Small intestine (tissue), 7 donors: ENCODE measurements around the gene AQP3. TPM values are rescaled to one million over a fixed set of nuclear protein-coding genes. Genes with fewer than 3 reads are reported as not detected.
A peak's percentile ranks its signal among the peaks of the same experiment; 100 is the strongest.
"Not testable (repeated sequence)": the region's sequence is repeated elsewhere in the genome, so short reads cannot be mapped to it uniquely, and the experiment has no call there.

Source experiments
- DNase-seq, 2 donors: peaks; one replicate each; pipeline versions ENCODE4 v3.0.0 to v3.0.0-alpha.2; 2013
- FAIRE-seq: peaks from 2 replicates; lab custom pipeline; 2012; peaks lifted over from hg19 to GRCh38; lab: Jason Lieb, UNC
- H3K27ac ChIP-seq, 3 donors: one replicate each; pipeline ENCODE4 v1.5.1; 2013; ENCODE audit warnings: low read length in 2 of 3, mild to moderate bottlenecking in 2 of 3, control low read depth in 1 of 3, inconsistent platforms in 1 of 3, low read depth in 1 of 3, moderate library complexity in 1 of 3
- H3K27me3 ChIP-seq, 3 donors: one replicate each; pipeline ENCODE4 v1.6.1; 2013; ENCODE audit warnings: low read length in 3 of 3, inconsistent platforms in 1 of 3; ENCODE audit not compliant: control insufficient read depth in 3 of 3, insufficient read depth in 3 of 3
- H3K36me3 ChIP-seq, 3 donors: one replicate each; pipeline ENCODE4 v1.6.1; 2013; ENCODE audit warnings: low read length in 3 of 3, inconsistent platforms in 1 of 3, low read depth in 1 of 3, mild to moderate bottlenecking in 1 of 3, moderate library complexity in 1 of 3; ENCODE audit not compliant: control insufficient read depth in 3 of 3, insufficient read depth in 2 of 3
- H3K4me1 ChIP-seq, 3 donors: one replicate each; pipeline ENCODE4 v1.6.1; 2013; ENCODE audit warnings: low read length in 2 of 3, inconsistent platforms in 1 of 3, low read depth in 1 of 3, mild to moderate bottlenecking in 1 of 3, moderate library complexity in 1 of 3; ENCODE audit not compliant: control insufficient read depth in 3 of 3, insufficient read depth in 2 of 3
- H3K4me3 ChIP-seq, 3 donors: one replicate each; pipeline ENCODE4 v1.5.1; 2013; ENCODE audit warnings: low read length in 3 of 3, control low read depth in 1 of 3, inconsistent platforms in 1 of 3, low read depth in 1 of 3, mild to moderate bottlenecking in 1 of 3, moderate library complexity in 1 of 3
- H3K9me3 ChIP-seq, 2 donors: one replicate each; pipeline ENCODE4 v1.6.1; 2013; ENCODE audit warnings: low read depth in 1 of 2, low read length in 1 of 2; ENCODE audit not compliant: control insufficient read depth in 2 of 2, insufficient read depth in 1 of 2
- WGBS, 3 donors: extraction: QIAGEN DNeasy Blood & Tissue Kit; methylation state at CpG; one replicate each; pipeline ENCODE4 v1.1.7; 2013; 5-methylcytosine and 5-hydroxymethylcytosine counted together
- polyA plus RNA-seq, 4 donors: library from polyadenylated mRNA; stranded (reverse) in 3 of 4; unstranded in 1 of 4; fragments of 200-250 nt in 3 of 4; fragments of 120-200 nt in 1 of 4; gene quantifications; one replicate each; pipeline versions ENCODE4 v1.2.1 to v1.2.3, GENCODE V29; 2013
- donor health status: healthy with polysubstance abuse.
- donor health status: control.
- donor health status: control.
- donor health status: Bipolar disorder and iron deficiency.
- donor health status: healthy.

AQP3 gene
- polyA plus RNA-seq, 4 donors = 36.6 to 173 (median 138) TPM

GRCh38 chr9:33414889-33415500, 32.4 kb downstream of the AQP3 start:
- H3K27ac ChIP-seq = peak overlapping the region in 2 of 3 donors; percentile 32 to 71
- 40 to 64% (median 45%) methylated on average over 11 to 13 of the region's 13 CpGs for WGBS, 3 donors
- H3K4me3 ChIP-seq = no peak overlapping the region
- DNase-seq (peak in 1 of 2 donors; percentile 20), FAIRE-seq (no peak)
- H3K9me3 ChIP-seq = no peaks in the 10 kb centered on the region
- peaks cover 0 to 21% (median 8%) of the 10 kb centered on the region in 3 donors for H3K4me1 ChIP-seq
- no peaks in the 10 kb centered on the region for H3K27me3 ChIP-seq
- H3K36me3 ChIP-seq = no peaks in the 10 kb centered on the region

DNA sequence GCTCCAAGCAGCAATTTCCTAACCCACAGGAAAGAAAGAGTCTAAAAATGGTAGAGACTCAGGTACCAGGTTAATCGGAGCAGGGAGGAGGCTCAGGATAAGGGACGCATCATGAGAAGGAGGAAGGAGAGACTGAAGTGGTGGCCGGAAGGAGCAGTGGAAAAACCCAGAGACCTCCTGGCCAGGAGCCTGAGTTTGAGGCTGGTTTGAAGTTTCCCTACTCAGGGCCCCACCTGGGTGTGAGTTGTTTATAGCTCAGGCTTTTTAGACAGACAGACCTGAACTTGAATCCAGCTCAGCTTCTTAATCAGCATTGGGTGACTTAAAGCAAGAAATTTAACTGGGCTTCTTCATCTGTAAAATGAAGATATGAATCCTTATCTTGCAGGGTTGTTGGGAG, 33.1 kb downstream of the AQP3 start:
- Histone ChIP-seq H3K9me3 (no peaks in the 10 kb centered on the region), H3K4me3 (no peak overlapping the region), H3K36me3 (no peaks in the 10 kb centered on the region), H3K4me1 (peaks cover 0 to 21% (median 8%) of the 10 kb centered on the region in 3 donors), H3K27ac (peak overlapping the region in 1 of 3 donors; percentile 32), H3K27me3 (no peaks in the 10 kb centered on the region)
- WGBS, 3 donors = 31 to 36% (median 33%) methylated on average over 3 of the region's 3 CpGs
- peak in 1 of 2 donors; percentile 8 for DNase-seq
- no peak for FAIRE-seq

DNA sequence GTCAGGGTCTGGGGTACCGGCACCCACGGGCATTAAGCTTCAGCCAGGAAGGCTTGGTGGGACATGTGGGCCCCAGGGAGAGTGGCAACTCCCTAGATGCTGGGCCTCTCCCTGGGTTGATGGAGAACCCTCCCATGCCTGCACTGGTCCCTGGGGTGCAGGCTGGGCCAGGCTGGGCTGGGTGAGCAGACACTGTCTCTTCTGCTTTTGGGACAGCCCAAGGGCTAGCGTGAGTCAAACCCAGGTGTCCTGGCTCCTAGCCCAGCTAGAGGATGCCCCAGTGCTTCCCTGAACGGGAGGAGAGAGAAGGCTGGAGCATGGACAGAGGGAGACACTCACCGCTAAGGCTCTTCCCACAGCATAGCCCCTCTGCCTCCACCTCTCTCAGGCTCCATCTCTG, 39.3 kb downstream of the AQP3 start:
- no peak overlapping the region for H3K4me3 ChIP-seq
- DNase-seq = no peak
- H3K4me1 ChIP-seq = peaks cover 0 to 7% (median 0%) of the 10 kb centered on the region in 3 donors
- no peaks in the 10 kb centered on the region for H3K9me3 ChIP-seq
- no peaks in the 10 kb centered on the region for H3K27me3 ChIP-seq
- 65 to 81% (median 78%) methylated on average over 5 of the region's 5 CpGs for WGBS, 3 donors
- H3K27ac ChIP-seq = no peak overlapping the region
- no peaks in the 10 kb centered on the region for H3K36me3 ChIP-seq
- FAIRE-seq = no peak

GRCh38 chr9:33407061-33407460, 40.3 kb downstream of the AQP3 start:
- WGBS, 3 donors = 81 to 95% (median 93%) methylated on average over 3 of the region's 3 CpGs

GRCh38 chr9:33404788-33405362, 42.5 kb downstream of the AQP3 start:
- Histone ChIP-seq H3K9me3 (no peaks in the 10 kb centered on the region), H3K36me3 (no peaks in the 10 kb centered on the region), H3K4me3 (no peak overlapping the region), H3K4me1 (peaks cover 0 to 10% (median 0%) of the 10 kb centered on the region in 3 donors), H3K27ac (no peak overlapping the region), H3K27me3 (no peaks in the 10 kb centered on the region)
- FAIRE-seq (no peak), DNase-seq (no peak)
- WGBS, 3 donors = 78 to 92% (median 91%) methylated on average over 4 of the region's 4 CpGs

More at GRCh38 chr9:33407061-33407460, 40.3 kb downstream of the AQP3 start:
- Histone ChIP-seq H3K4me3 (no peak overlapping the region), H3K4me1 (peaks cover 0 to 10% (median 0%) of the 10 kb centered on the region in 3 donors), H3K27me3 (no peaks in the 10 kb centered on the region), H3K9me3 (no peaks in the 10 kb centered on the region), H3K27ac (no peak overlapping the region), H3K36me3 (no peaks in the 10 kb centered on the region)
- FAIRE-seq (no peak), DNase-seq (no peak)

DNA sequence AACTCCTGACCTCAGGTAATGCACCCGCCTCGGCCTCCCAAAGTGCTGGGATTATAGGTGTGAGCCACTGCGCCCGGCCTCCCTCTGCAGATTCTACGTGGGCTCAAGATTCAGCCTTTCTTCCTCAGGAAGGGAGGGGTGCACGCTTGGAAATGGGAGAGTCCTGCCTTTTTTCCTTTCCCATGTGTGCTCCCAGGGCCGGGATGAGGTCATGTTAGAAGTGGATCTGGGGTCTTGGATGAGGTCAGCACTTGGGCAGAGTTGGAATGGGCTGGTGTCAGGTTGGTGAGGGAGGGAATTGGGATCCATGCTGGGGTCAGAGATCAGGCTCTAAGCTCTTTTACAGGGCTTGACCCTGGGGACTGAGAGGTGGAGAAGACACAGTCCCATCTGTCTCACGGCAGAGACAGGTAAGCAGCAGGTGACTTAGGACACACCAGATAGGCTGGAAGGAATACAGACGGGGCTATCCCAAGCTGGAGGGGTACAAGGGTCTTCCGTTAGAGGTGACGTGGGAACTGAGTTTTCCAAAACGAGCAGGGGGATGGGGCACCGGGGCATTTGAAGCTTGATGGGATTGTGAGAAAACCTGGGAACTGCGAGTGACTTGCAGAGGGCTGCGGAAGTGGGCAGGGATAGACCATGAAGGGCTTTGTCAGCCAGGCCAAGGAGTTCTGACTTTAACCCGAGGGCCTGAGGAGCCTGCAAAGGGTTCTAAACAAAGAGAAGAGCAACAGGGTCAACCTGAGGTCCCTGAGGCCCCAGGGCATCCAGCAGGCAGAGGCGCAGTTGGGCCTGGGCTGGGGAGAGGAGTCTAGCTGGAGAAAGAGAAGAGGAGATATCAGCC, 43.2 kb downstream of the AQP3 start:
- 77 to 83% (median 81%) methylated on average over 17 of the region's 17 CpGs for WGBS, 3 donors
- no peak for DNase-seq
- Histone ChIP-seq H3K27ac (no peak overlapping the region), H3K9me3 (no peaks in the 10 kb centered on the region), H3K4me3 (no peak overlapping the region), H3K27me3 (no peaks in the 10 kb centered on the region), H3K4me1 (peaks cover 0 to 10% (median 0%) of the 10 kb centered on the region in 3 donors), H3K36me3 (no peaks in the 10 kb centered on the region)
- FAIRE-seq = no peak

DNA sequence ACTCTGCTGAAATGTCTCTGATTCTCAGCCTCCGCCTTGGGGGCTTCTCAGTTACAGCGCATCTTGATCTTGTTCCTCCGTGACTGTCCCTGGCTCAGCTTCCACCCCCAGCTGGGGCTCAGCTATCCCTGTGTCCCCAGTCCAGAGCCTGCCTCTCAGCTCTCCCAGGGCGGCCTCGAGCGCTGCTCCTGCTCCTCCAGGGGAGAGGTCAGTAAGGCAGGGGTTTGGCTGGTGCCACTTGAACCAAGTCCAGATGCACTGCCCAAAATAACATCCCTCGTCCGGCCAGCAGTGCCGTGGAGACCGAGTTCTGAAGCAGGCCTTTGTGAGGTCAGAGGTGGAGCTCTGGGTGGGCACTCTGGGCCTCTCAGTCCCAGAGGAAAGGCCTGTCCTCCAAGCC, 45.0 kb downstream of the AQP3 start, which contains the start of gene AQP7:
TSS of gene AQP7 (minus strand) at position 198 of the 400 bp plus-strand sequence. CDS start 1,306 bp downstream, outside the sequence.
- H3K27me3 ChIP-seq, FAIRE-seq, H3K9me3 ChIP-seq, H3K36me3 ChIP-seq, H3K4me1 ChIP-seq, DNase-seq, H3K4me3 ChIP-seq, H3K27ac ChIP-seq: not testable (repeated sequence)
- 71 to 90% (median 80%) methylated on average over 7 to 10 of the region's 10 CpGs for WGBS, 3 donors

DNA sequence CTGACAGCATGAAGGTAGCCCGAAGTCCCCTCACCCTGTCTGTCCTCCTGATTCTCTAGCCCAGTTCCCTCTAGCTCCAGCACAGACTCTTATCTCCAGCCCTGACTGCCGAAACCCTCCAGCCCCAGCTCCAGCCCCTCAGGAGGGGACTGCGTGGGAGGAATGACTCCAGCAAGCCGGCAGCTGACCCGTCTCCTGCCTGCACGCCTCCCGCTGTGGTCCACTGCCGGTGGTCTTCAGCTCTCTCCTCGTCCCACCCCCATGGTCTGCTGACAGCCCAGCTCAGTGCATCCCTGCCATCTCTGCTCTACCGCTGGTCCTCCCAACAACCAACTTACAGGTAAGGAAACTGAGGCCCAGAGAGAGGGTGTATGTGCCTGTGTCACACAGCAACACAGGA, 45.6 kb downstream of the AQP3 start:
- DNase-seq, H3K27ac ChIP-seq, H3K9me3 ChIP-seq, H3K36me3 ChIP-seq, H3K4me1 ChIP-seq, H3K4me3 ChIP-seq, H3K27me3 ChIP-seq, FAIRE-seq: not testable (repeated sequence)
- 78 to 87% (median 83%) methylated on average over 9 of the region's 10 CpGs for WGBS, 3 donors
